Measurements from ENCODE around the gene TSPAN9. TPM values are rescaled to one million over a fixed set of nuclear protein-coding genes. Genes with fewer than 3 reads are reported as not detected.

TSPAN9 gene
- total RNA-seq, 4 donors from 2014 or later = 27.8 to 47.2 (median 34.3) TPM

GRCh38 chr12:3097836-3098235, 20.7 kb downstream of the TSPAN9 start:
- H3K4me3 ChIP-seq = no peak overlapping the region

GRCh38 chr12:3098436-3098835, 21.3 kb downstream of the TSPAN9 start:
- no peak for DNase-seq (ENCODE audit: low spot score in 2 of 2)
- Histone ChIP-seq H3K27me3 (no peaks in the 10 kb centered on the region), H3K27ac (no peak overlapping the region), H3K9me3 (no peaks in the 10 kb centered on the region), H3K4me3 (no peak overlapping the region), H3K4me1 (peaks cover 38% of the 10 kb centered on the region), H3K36me3 (no peaks in the 10 kb centered on the region)
- whole genome bisulfite sequencing = 88% methylated on average over 5 of the region's 5 CpGs
- no peak for TF ChIP-seq POLR2A (IDR thresholded peaks at IDR 0.05)
- TF ChIP-seq POLR2AphosphoS5 (IDR thresholded peaks at IDR 0.05) = no peak
- TF ChIP-seq EP300 (IDR thresholded peaks at IDR 0.05) = no peak
- TF ChIP-seq CTCF (IDR thresholded peaks at IDR 0.05) = no peak

More at GRCh38 chr12:3097836-3098235, 20.7 kb downstream of the TSPAN9 start:
- TF ChIP-seq CTCF (IDR thresholded peaks at IDR 0.05) (no peak), POLR2A (IDR thresholded peaks at IDR 0.05) (no peak), EP300 (IDR thresholded peaks at IDR 0.05) (no peak), POLR2AphosphoS5 (IDR thresholded peaks at IDR 0.05) (no peak)
- WGBS = 34% methylated on average over 9 of the region's 9 CpGs
- no peaks in the 10 kb centered on the region for H3K27me3 ChIP-seq
- peaks cover 32% of the 10 kb centered on the region for H3K4me1 ChIP-seq
- no peaks in the 10 kb centered on the region for H3K36me3 ChIP-seq
- no peak for DNase-seq (ENCODE audit: low spot score in 2 of 2)
- peak overlapping the region; percentile 54 for H3K27ac ChIP-seq
- H3K9me3 ChIP-seq = no peaks in the 10 kb centered on the region

GRCh38 chr12:3099146-3099545, 22.0 kb downstream of the TSPAN9 start:
- Histone ChIP-seq H3K36me3 (no peaks in the 10 kb centered on the region), H3K27me3 (no peaks in the 10 kb centered on the region), H3K4me3 (no peak overlapping the region), H3K9me3 (no peaks in the 10 kb centered on the region), H3K4me1 (peaks cover 45% of the 10 kb centered on the region), H3K27ac (no peak overlapping the region)
- WGBS = 88% methylated on average over 3 of the region's 3 CpGs
- no peak for DNase-seq (ENCODE audit: low spot score in 2 of 2)
- TF ChIP-seq CTCF (IDR thresholded peaks at IDR 0.05) (no peak), POLR2A (IDR thresholded peaks at IDR 0.05) (no peak), EP300 (IDR thresholded peaks at IDR 0.05) (no peak), POLR2AphosphoS5 (IDR thresholded peaks at IDR 0.05) (no peak)

GRCh38 chr12:3101309-3102024, 24.3 kb downstream of the TSPAN9 start:
- H3K4me1 ChIP-seq = peaks cover 60% of the 10 kb centered on the region
- TF ChIP-seq POLR2A (IDR thresholded peaks at IDR 0.05) = no peak
- TF ChIP-seq EP300 (IDR thresholded peaks at IDR 0.05) = no peak
- no peak for TF ChIP-seq CTCF (IDR thresholded peaks at IDR 0.05)
- no peak for TF ChIP-seq POLR2AphosphoS5 (IDR thresholded peaks at IDR 0.05)
- no peaks in the 10 kb centered on the region for H3K9me3 ChIP-seq
- no peaks in the 10 kb centered on the region for H3K27me3 ChIP-seq
- no peak for DNase-seq (ENCODE audit: low spot score in 2 of 2)
- 58% methylated on average over 10 of the region's 10 CpGs for WGBS
- no peaks in the 10 kb centered on the region for H3K36me3 ChIP-seq
- no peak overlapping the region for H3K4me3 ChIP-seq
- no peak overlapping the region for H3K27ac ChIP-seq

GRCh38 chr12:3102771-3103410, 25.7 kb downstream of the TSPAN9 start:
- DNase-seq (ENCODE audit: low spot score in 2 of 2) = no peak
- peaks cover 64% of the 10 kb centered on the region for H3K4me1 ChIP-seq
- H3K9me3 ChIP-seq = no peaks in the 10 kb centered on the region
- TF ChIP-seq CTCF (IDR thresholded peaks at IDR 0.05) (no peak), EP300 (IDR thresholded peaks at IDR 0.05) (no peak), POLR2AphosphoS5 (IDR thresholded peaks at IDR 0.05) (no peak), POLR2A (IDR thresholded peaks at IDR 0.05) (no peak)
- H3K36me3 ChIP-seq = no peaks in the 10 kb centered on the region
- WGBS = 60% methylated on average over 8 of the region's 8 CpGs
- no peak overlapping the region for H3K4me3 ChIP-seq
- no peaks in the 10 kb centered on the region for H3K27me3 ChIP-seq
- H3K27ac ChIP-seq = no peak overlapping the region

Measured in suprapubic skin (tissue), 4 donors.